MCF 10A (cell line): ENCODE measurements around the gene TMEM62. TPM values are rescaled to one million over a fixed set of nuclear protein-coding genes. Genes with fewer than 3 reads are reported as not detected.

Experiments used
- BruUV-seq: library from RNA; stranded (reverse); fragments of 400-500 nt; replicated peaks from 2 replicates; lab custom pipeline; 2021; lab: Mats Ljungman, UMichigan
- CTCF ChIA-PET: fragments of 300-600 bp; sonication (Branson Sonifier 250); formaldehyde crosslinking; extraction: SDS; loops from one replicate; lab custom pipeline; 2021; ENCODE audit warnings: antibody characterized with exemption, inconsistent platforms; lab: Yijun Ruan, JAX
- POLR2A ChIA-PET: fragments of 300-600, 350-650 bp; sonication (Branson Sonifier 250); formaldehyde crosslinking; extraction: SDS; loops from one replicate; lab custom pipeline; 2020; ENCODE audit warnings: antibody characterized with exemption, inconsistent platforms; lab: Yijun Ruan, JAX
- DNase-seq: peaks from one replicate; pipeline ENCODE4 v3.0.0-alpha.2; 2018; ENCODE audit not compliant: unreplicated experiment
- H3K27ac Mint-ChIP-seq: one replicate; pipeline ENCODE4 v1.8.0; 2022; ENCODE audit warnings: mild to moderate bottlenecking, low read depth, mixed read lengths; ENCODE audit not compliant: unreplicated experiment
- H3K27me3 Mint-ChIP-seq: one replicate; pipeline ENCODE4 v1.8.0; 2022; ENCODE audit warnings: mixed read lengths; ENCODE audit not compliant: insufficient read depth, unreplicated experiment
- H3K36me3 Mint-ChIP-seq: one replicate; pipeline ENCODE4 v1.8.0; 2022; ENCODE audit warnings: mild to moderate bottlenecking, moderate library complexity, mixed read lengths; ENCODE audit not compliant: insufficient read depth, unreplicated experiment
- H3K4me1 Mint-ChIP-seq: one replicate; pipeline ENCODE4 v1.8.0; 2022; ENCODE audit warnings: mixed read lengths; ENCODE audit not compliant: insufficient read depth, unreplicated experiment
- H3K4me3 Mint-ChIP-seq: one replicate; pipeline ENCODE4 v1.8.0; 2022; ENCODE audit warnings: mild to moderate bottlenecking, moderate library complexity, mixed read lengths; ENCODE audit not compliant: unreplicated experiment
- H3K9me3 Mint-ChIP-seq: one replicate; pipeline ENCODE4 v1.8.0; 2022; ENCODE audit warnings: mixed read lengths; ENCODE audit not compliant: unreplicated experiment
- intact Hi-C: fragments of 100-400 bp; cut with micrococcal nuclease; formaldehyde crosslinking; loops from 2 replicates; pipeline ENCODE4 v1.14.1; 2022
- total RNA-seq: library from RNA; stranded (reverse); gene quantifications from 2 replicates; pipeline ENCODE4 v1.2.3, GENCODE V29; 2022
- TF ChIP-seq, protein P1 (sequence below): fragments of 200-600 bp; IDR thresholded peaks from one replicate; pipeline ENCODE4 v1.8.0; 2022; ENCODE audit warnings: antibody characterized with exemption, mild to moderate bottlenecking; ENCODE audit not compliant: unreplicated experiment

TMEM62 gene
- total RNA-seq, 1 experiment from 2014 or later = 16.9 TPM

DNA sequence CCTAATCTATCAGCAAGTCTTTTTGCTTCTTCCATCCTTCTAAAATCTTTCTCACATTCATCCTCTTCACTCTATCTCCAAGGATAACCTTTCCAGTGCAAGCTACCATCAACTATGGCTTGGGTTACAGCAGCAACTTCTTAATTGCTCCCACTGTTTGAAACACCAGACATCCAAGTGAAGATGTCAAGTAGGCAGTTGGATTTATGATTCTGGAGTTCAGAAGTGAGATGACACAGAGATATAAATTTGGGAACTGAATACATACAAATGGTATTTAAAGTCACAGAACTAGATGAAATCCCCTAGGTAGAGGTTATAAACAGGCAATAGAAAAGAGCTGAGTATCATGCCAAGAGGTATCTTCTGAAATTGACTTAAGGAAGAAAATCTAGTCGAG is 31.2 kb upstream of the TMEM62 start:
- ChIA-PET POLR2A (interaction anchor here (1.5 to 2.3 kb wide), 2 partner anchors 10 to 30 kb away, joined by 5 read pairs; no protein-coding TSS in a partner anchor), CTCF (interaction anchor here (0.6 kb wide), 1 partner anchor 1112 kb away, joined by 4 read pairs; no protein-coding TSS in a partner anchor)
- Mint-ChIP-seq H3K4me1 (peaks cover 47% of the 10 kb centered on the region), H3K27ac (no peak overlapping the region), H3K4me3 (no peak overlapping the region), H3K36me3 (peaks cover 26% of the 10 kb centered on the region), H3K27me3 (no peaks in the 10 kb centered on the region), H3K9me3 (no peaks in the 10 kb centered on the region)
- no peak for DNase-seq
- TF ChIP-seq, protein P1, sequence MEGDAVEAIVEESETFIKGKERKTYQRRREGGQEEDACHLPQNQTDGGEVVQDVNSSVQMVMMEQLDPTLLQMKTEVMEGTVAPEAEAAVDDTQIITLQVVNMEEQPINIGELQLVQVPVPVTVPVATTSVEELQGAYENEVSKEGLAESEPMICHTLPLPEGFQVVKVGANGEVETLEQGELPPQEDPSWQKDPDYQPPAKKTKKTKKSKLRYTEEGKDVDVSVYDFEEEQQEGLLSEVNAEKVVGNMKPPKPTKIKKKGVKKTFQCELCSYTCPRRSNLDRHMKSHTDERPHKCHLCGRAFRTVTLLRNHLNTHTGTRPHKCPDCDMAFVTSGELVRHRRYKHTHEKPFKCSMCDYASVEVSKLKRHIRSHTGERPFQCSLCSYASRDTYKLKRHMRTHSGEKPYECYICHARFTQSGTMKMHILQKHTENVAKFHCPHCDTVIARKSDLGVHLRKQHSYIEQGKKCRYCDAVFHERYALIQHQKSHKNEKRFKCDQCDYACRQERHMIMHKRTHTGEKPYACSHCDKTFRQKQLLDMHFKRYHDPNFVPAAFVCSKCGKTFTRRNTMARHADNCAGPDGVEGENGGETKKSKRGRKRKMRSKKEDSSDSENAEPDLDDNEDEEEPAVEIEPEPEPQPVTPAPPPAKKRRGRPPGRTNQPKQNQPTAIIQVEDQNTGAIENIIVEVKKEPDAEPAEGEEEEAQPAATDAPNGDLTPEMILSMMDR = no peak
- no TSS peak for BruUV-seq
- intact Hi-C loops = no loop called here

DNA sequence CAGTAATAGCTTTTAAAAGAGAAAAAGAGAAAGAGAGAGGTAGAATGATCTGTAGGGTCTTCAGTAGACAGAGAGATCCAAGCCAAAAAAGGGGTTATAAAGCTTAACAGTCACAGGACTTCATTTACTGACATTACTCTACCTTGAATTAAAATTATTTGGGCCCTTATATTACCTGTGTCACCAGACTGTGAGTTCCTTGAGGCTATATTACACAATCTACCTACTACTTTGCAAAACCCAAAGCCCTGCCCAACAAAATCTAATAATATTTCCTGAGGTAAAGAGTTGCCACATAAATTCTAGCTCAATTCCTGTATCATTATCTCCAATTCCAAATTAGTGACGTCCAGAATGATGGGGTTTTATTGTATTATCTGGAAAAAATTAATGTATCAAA is 29.5 kb upstream of the TMEM62 start:
- TF ChIP-seq, protein P1 = no peak
- Mint-ChIP-seq H3K36me3 (peaks cover 26% of the 10 kb centered on the region), H3K9me3 (no peaks in the 10 kb centered on the region), H3K4me1 (peaks cover 47% of the 10 kb centered on the region), H3K4me3 (peak overlapping the region; percentile 82), H3K27ac (peak overlapping the region; percentile 57), H3K27me3 (no peaks in the 10 kb centered on the region)
- CTCF ChIA-PET = interaction anchor here (0.7 to 1.7 kb wide), 6 partner anchors 18 to 182 kb away, joined by 3 to 6 read pairs (median 3); no protein-coding TSS in a partner anchor
- BruUV-seq = no TSS peak
- intact Hi-C loops = loop anchor here (2.0 kb wide), 1 partner anchor 83 kb away; no protein-coding TSS in a partner anchor
- POLR2A ChIA-PET = interaction anchor here (0.5 to 5.8 kb wide), 23 partner anchors 8 to 864 kb away, joined by 3 to 58 read pairs (median 4); partner anchors contain the start of genes CCNDBP1, TGM7 and TMEM62
- peak; percentile 50 for DNase-seq

DNA sequence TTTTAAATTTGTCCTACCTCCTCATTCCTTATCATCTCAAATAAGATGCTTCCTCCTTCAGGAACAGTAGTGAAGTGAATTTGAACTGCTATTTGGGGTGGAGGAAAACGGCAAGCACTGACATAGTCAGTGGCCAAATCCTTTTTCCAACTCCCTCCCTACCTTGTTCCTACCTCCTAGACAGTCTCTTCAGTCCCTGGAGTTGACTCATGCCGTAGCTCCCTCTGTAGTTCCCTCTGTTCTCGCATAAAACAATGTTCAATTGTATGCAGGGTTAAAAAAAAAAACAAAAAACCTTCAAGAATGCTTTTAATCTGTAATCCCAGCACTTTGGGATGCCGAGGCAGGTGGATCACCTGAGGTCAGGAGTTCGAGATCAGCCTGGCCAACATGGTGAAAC is 29.0 kb upstream of the TMEM62 start:
- ChIA-PET POLR2A (interaction anchor here (0.5 to 5.8 kb wide), 20 partner anchors 11 to 864 kb away, joined by 3 to 58 read pairs (median 4); partner anchors contain the start of genes CCNDBP1, TGM7 and TMEM62), CTCF (interaction anchor here (0.6 to 1.7 kb wide), 6 partner anchors 17 to 398 kb away, joined by 3 to 6 read pairs (median 4); no protein-coding TSS in a partner anchor)
- H3K4me3 Mint-ChIP-seq = peak overlapping the region; percentile 82
- intact Hi-C loops = loop anchor here (2.0 kb wide), 1 partner anchor 82 kb away; no protein-coding TSS in a partner anchor
- no peaks in the 10 kb centered on the region for H3K27me3 Mint-ChIP-seq
- peaks cover 26% of the 10 kb centered on the region for H3K36me3 Mint-ChIP-seq
- H3K4me1 Mint-ChIP-seq = peaks cover 47% of the 10 kb centered on the region
- BruUV-seq = no TSS peak
- H3K9me3 Mint-ChIP-seq = no peaks in the 10 kb centered on the region
- H3K27ac Mint-ChIP-seq = peak overlapping the region; percentile 57
- TF ChIP-seq, protein P1 = no peak
- DNase-seq = peak; percentile 31

DNA sequence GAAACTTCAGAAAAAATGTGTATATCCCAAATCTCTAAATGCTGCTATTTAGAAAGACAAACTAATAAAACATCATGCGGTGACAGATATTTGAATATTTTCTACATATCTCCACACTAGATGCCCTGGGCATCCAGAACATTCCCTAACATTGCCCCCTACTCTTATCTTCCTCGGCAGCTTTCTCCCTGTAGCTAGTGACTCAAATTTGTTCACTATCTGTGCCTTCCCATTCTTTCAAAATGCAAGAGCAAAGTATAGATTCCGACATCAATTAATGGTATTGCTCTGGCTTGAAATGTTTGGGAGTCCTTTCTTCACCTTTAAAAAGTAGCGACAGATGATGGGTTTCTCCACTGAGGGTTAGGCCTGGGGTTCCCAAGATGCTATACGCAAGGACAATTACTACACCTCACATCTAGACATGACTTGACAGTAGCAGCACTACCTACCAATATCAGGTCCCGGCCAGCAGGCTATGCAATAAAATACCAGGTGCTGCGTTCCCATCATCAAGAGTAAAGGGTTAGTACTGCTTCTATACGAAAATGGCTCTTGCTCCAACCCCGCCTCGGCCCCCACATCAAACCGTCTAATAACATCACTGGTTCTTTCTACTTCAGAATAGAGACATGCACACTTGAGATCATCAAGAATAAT is 28.2 kb upstream of the TMEM62 start:
- TF ChIP-seq, protein P1 = no peak
- Mint-ChIP-seq H3K36me3 (peaks cover 25% of the 10 kb centered on the region), H3K9me3 (no peaks in the 10 kb centered on the region), H3K4me1 (peaks cover 44% of the 10 kb centered on the region), H3K4me3 (peak overlapping the region; percentile 82), H3K27me3 (no peaks in the 10 kb centered on the region), H3K27ac (peak overlapping the region; percentile 97)
- BruUV-seq = TSS peak; percentile 67
- ChIA-PET CTCF (interaction anchor here (0.7 to 1.7 kb wide), 4 partner anchors 16 to 180 kb away, joined by 3 to 6 read pairs (median 4); no protein-coding TSS in a partner anchor), POLR2A (interaction anchor here (1.0 to 5.8 kb wide), 9 partner anchors 13 to 197 kb away, joined by 3 to 58 read pairs (median 9); partner anchors contain the start of genes CCNDBP1, TGM7 and TMEM62)
- intact Hi-C loops = loop anchor here (2.0 kb wide), 1 partner anchor 82 kb away; no protein-coding TSS in a partner anchor
- DNase-seq = peak; percentile 43
